K562 (cell line): ENCODE data around the gene TNF. TPM values are rescaled to one million over a fixed set of nuclear protein-coding genes. Genes with fewer than 3 reads are reported as not detected.
A peak's percentile ranks its signal among the peaks of the same experiment; 100 is the strongest.

ENCODE experiments used
- ARID4B ChIP-seq: sonication (generic); formaldehyde crosslinking; IDR thresholded peaks from 2 replicates; pipeline ENCODE4 v1.8.0; 2022; ENCODE audit warnings: mild to moderate bottlenecking, missing genetic modification reagents
- ERF ChIP-seq: fragments of 450-650 bp; formaldehyde crosslinking; IDR thresholded peaks from 2 replicates; pipeline ENCODE4 v1.4.0; 2020; ENCODE audit warnings: mild to moderate bottlenecking, mixed read lengths
- FOSL1 ChIP-seq: fragments of 200-800 bp; sonication (Bioruptor generic); conservative IDR thresholded peaks from 2 replicates; pipeline ENCODE4 v1.6.1; 2016; ENCODE audit warnings: missing genetic modification characterization, missing compliant biosample characterization
- FOXJ2 ChIP-seq: fragments of 200-800 bp; sonication (Bioruptor generic); IDR thresholded peaks from 2 replicates; pipeline ENCODE4 v1.6.1; 2016; ENCODE audit warnings: missing genetic modification characterization, missing compliant biosample characterization
- MECOM ChIP-seq: fragments of 250-450 bp; sonication (Bioruptor Pico); IDR thresholded peaks from 2 replicates; pipeline ENCODE4 v1.8.0; 2022; ENCODE audit warnings: inconsistent platforms
- NCOR1 ChIP-seq: fragments of 450-650 bp; IDR thresholded peaks from 2 replicates; pipeline ENCODE4 v1.6.1; 2016; ENCODE audit warnings: mild to moderate bottlenecking, moderate library complexity
- POLR3G ChIP-seq: IDR thresholded peaks from 2 replicates; pipeline ENCODE4 v1.6.1; 2011; ENCODE audit not compliant: insufficient read length, insufficient replicate concordance; ENCODE audit errors: extremely low read depth
- RBFOX2 ChIP-seq: fragments of 200-400 bp; formaldehyde crosslinking; IDR thresholded peaks from 2 replicates; pipeline ENCODE4 v1.6.1; 2017; ENCODE audit warnings: low read depth, mild to moderate bottlenecking, low read length, moderate library complexity
- SRSF9 ChIP-seq: fragments of 200-400 bp; formaldehyde crosslinking; IDR thresholded peaks from 2 replicates; pipeline ENCODE4 v1.6.1; 2017; ENCODE audit warnings: low read depth, low read length, borderline replicate concordance
- STAT6 ChIP-seq: sonication (generic); formaldehyde crosslinking; IDR thresholded peaks from 2 replicates; pipeline ENCODE4 v1.8.1; 2023; ENCODE audit warnings: mild to moderate bottlenecking, missing genetic modification reagents
- TCF7 ChIP-seq: sonication (generic); IDR thresholded peaks from 2 replicates; pipeline ENCODE4 v1.6.1; 2016; ENCODE audit warnings: antibody characterized with exemption, borderline replicate concordance
- TEAD1 ChIP-seq, 2 experiments: fragments of 450-650 bp in 1 of 2; sonication (generic) in 1 of 2; formaldehyde crosslinking; IDR thresholded peaks; 2 replicates each; pipeline versions ENCODE4 v1.4.0 to v1.8.0; 2020 to 2022; ENCODE audit warnings: mild to moderate bottlenecking in 2 of 2, missing genetic modification reagents in 1 of 2
- ZBTB1 ChIP-seq: sonication (generic); formaldehyde crosslinking; IDR thresholded peaks from 2 replicates; pipeline ENCODE4 v1.8.1; 2023; ENCODE audit warnings: missing genetic modification reagents, low read depth, mild to moderate bottlenecking, borderline replicate concordance
- ZNF324 ChIP-seq: fragments of 250-450 bp; sonication (Bioruptor Pico); IDR thresholded peaks from 2 replicates; pipeline ENCODE4 v1.4.0; 2020; ENCODE audit warnings: mild to moderate bottlenecking
- ZNF584 ChIP-seq: fragments of 200-800 bp; sonication (Bioruptor generic); IDR thresholded peaks from 2 replicates; pipeline ENCODE4 v1.6.1; 2016; ENCODE audit warnings: low read depth, mild to moderate bottlenecking, missing genetic modification characterization, missing compliant biosample characterization
- polyA plus RNA-seq, 8 experiments: library from polyadenylated mRNA; depleted of rRNA in 4 of 8; stranded (reverse) in 5 of 8; unstranded in 3 of 8; fragments of >200 nt; fragmentation: Nextera tagmentation in 2 of 8; fragmentation: Illumina TruSeq in 1 of 8; extraction: Ambion mirVana in 2 of 8; extraction: Trizol in 1 of 8; gene quantifications; 2 replicates each; pipeline versions ENCODE4 v1.2.1 to v1.2.3, GENCODE V29; 2011 to 2014; ENCODE audit warnings: inconsistent platforms in 1 of 8, missing spikeins in 1 of 8
- total RNA-seq, 7 experiments: library from RNA; depleted of rRNA in 6 of 7; stranded (reverse); fragments of >200 nt in 6 of 7; fragmentation: Illumina TruSeq in 2 of 7; extraction: Trizol in 2 of 7; gene quantifications; 2 replicates each; pipeline versions ENCODE4 v1.2.1 to v1.2.3, GENCODE V29; 2011 to 2021; ENCODE audit warnings: low replicate concordance in 1 of 7
- TF ChIP-seq, protein P1 (sequence below): sonication (generic); formaldehyde crosslinking; IDR thresholded peaks from 2 replicates; pipeline ENCODE4 v1.8.0; 2022; ENCODE audit warnings: mild to moderate bottlenecking, low read depth, missing genetic modification reagents
- TF ChIP-seq, protein P2 (sequence below): conservative IDR thresholded peaks from 2 replicates; pipeline ENCODE4 v1.6.1; 2011; ENCODE audit warnings: low read depth, mild to moderate bottlenecking, low read length; ENCODE audit not compliant: control insufficient read depth

Gene TNF
- total and polyA plus RNA-seq, 9 of the 15 experiments (the other 6 are each of a cell fraction or from before 2014, with no cell fraction given), result 0.08 to 0.40 TPM; not detected in 7

- TF ChIP-seq RBFOX2 (peak; percentile 77), ZNF324 (CRISPR knock-in tag) (peak; percentile 19; the same call in 1 of the 2 replicates), MECOM (CRISPR knock-in tag) (peak; percentile 60), TEAD1 (CRISPR knock-in tag; IDR thresholded peaks at IDR 0.05) (no peak), ARID4B (CRISPR knock-in tag) (peak; percentile 76), SRSF9 (no peak), ZBTB1 (peak; percentile 38; the same call in 1 of the 2 replicates), FOXJ2 (peak; percentile 62; the same call in 1 of the 2 replicates), FOSL1 (tag) (peak; percentile 51; the same call in 1 of the 2 replicates), ZNF584 (CRISPR knock-in tag) (peak; percentile 72; the same call in 1 of the 2 replicates), NCOR1 (no peak), POLR3G (no peak), ERF (CRISPR knock-in tag) (peak; percentile 90), TCF7 (no peak), STAT6 (CRISPR knock-in tag) (peak; percentile 82; the same call in 1 of the 2 replicates)
- TF ChIP-seq, protein P1, sequence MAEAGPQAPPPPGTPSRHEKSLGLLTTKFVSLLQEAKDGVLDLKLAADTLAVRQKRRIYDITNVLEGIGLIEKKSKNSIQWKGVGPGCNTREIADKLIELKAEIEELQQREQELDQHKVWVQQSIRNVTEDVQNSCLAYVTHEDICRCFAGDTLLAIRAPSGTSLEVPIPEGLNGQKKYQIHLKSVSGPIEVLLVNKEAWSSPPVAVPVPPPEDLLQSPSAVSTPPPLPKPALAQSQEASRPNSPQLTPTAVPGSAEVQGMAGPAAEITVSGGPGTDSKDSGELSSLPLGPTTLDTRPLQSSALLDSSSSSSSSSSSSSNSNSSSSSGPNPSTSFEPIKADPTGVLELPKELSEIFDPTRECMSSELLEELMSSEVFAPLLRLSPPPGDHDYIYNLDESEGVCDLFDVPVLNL (CRISPR knock-in tag), result peak; percentile 20; the same call in 1 of the 2 replicates
- TF ChIP-seq, protein P2, sequence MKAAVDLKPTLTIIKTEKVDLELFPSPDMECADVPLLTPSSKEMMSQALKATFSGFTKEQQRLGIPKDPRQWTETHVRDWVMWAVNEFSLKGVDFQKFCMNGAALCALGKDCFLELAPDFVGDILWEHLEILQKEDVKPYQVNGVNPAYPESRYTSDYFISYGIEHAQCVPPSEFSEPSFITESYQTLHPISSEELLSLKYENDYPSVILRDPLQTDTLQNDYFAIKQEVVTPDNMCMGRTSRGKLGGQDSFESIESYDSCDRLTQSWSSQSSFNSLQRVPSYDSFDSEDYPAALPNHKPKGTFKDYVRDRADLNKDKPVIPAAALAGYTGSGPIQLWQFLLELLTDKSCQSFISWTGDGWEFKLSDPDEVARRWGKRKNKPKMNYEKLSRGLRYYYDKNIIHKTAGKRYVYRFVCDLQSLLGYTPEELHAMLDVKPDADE, result 0 out of 2 replicates have a peak, but pooled peaks have one; percentile 22
Observed at GRCh38 chr6:31547727-31548543, 27.4 kb upstream of the TNF start (continued).
